Epithelial cell of esophagus (primary cell): ENCODE measurements around the gene CAP1.

Experiments
- DNase-seq: peaks from one replicate; pipeline ENCODE4 v3.0.0; 2010; ENCODE audit warnings: low read depth
- H3K4me3 ChIP-seq: 2 replicates; pipeline ENCODE4 v1.5.1; 2011; ENCODE audit warnings: mild to moderate bottlenecking, low read length, control low read depth
- TF ChIP-seq, protein P1 (sequence below): IDR thresholded peaks from 2 replicates; pipeline ENCODE4 v1.5.1; 2011; ENCODE audit warnings: low read depth, mild to moderate bottlenecking, low read length, control low read depth, inconsistent platforms; ENCODE audit not compliant: insufficient read depth; ENCODE audit errors: missing control alignments

Gene CAP1

DNA sequence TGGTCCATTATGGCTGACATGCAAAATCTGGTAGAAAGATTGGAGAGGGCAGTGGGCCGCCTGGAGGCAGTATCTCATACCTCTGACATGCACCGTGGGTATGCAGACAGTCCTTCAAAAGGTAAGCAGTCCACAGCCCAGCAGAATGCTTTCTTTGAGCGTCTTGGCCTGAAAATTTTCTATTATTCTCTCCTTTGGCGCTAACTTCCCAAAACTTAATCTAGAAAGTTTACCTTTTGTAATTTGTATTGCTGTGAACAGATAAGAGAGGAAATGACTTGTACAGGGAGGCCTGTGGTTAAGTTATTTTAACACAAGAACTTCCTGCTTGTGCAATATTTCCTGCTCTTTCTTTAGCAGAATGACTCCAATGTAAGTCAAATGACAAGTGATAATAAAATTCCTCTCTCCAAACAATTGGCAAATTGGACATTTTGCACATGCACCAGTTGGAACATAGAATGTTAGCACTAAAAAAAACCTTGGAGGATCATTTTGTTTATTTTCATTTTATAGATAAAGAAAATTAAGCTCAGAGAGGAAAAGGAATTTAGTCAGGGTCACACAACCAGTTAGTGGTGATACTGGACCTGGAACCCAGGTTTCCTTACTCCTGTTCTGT is 18.9 kb downstream of the CAP1 start:
- no peak overlapping the region for H3K4me3 ChIP-seq
- peak; percentile 70 for DNase-seq
- TF ChIP-seq, protein P1, sequence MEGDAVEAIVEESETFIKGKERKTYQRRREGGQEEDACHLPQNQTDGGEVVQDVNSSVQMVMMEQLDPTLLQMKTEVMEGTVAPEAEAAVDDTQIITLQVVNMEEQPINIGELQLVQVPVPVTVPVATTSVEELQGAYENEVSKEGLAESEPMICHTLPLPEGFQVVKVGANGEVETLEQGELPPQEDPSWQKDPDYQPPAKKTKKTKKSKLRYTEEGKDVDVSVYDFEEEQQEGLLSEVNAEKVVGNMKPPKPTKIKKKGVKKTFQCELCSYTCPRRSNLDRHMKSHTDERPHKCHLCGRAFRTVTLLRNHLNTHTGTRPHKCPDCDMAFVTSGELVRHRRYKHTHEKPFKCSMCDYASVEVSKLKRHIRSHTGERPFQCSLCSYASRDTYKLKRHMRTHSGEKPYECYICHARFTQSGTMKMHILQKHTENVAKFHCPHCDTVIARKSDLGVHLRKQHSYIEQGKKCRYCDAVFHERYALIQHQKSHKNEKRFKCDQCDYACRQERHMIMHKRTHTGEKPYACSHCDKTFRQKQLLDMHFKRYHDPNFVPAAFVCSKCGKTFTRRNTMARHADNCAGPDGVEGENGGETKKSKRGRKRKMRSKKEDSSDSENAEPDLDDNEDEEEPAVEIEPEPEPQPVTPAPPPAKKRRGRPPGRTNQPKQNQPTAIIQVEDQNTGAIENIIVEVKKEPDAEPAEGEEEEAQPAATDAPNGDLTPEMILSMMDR, result no peak

DNA sequence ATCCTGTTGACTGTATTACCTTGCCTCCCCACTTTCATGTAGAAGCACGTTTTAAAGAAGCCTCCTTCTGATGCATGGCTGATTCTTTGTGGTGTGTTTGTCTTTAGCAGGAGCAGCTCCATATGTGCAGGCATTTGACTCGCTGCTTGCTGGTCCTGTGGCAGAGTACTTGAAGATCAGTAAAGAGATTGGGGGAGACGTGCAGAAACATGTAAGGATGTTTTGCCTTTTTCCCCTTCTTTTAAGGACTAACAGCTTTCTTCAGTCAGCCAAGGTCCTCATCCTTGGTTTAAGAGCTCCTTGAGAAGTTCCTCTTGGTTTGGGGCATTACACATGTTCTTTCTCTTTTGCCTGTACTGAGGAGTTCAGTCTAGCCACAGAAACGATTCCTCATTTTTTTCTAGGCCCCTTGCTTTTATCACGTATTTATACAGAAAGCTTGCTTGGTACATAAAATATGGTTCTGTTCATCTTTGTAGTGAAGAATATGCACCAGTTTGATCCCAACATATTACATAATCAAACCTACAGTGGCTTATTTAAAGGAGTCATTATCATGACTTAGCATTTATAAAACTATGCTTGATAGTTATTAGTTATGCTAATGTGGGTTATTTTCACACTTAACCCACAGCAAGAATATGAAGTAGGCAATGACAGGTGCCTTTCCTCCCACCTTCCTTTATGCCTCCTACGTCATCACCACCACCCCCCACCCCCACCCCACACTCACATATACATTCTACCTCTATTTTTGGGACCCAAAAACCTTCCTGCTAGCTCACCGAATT is 19.6 kb downstream of the CAP1 start:
- no peak overlapping the region for H3K4me3 ChIP-seq
- no peak for DNase-seq
- TF ChIP-seq, protein P1, result no peak

DNA sequence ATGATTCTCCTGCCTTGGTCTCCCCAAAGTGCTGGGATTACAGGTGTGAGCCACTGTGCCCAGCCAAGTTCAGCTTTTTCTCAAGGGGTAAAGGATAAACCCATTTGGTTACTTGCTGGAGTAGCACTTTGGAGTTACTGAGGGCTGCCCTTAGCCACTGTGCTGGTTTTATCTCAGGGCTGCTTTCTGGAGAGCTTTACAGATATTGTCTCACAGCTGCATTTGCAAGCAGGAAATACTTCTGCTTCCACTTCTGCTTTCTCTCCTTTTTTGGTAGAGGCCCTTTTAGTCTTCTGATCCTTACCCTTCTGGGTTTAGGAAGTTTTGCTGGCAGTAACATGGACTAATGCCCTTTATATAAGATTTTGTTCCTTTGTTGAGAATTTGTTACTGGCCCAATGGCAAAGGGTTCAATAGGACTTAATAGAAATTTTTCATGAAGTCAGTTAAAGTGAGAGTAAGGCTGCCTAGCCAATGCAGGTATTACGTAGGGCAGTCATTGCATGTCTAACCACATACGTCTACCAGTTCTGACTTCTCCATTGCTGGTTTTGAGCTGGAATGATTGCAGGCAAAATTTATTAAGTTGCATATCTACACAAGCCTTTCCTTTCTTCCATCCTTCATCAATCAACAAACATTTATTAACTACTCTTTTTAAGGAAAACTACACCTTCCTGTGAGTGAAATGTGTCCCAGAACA is 24.4 kb downstream of the CAP1 start:
- no peak for DNase-seq
- H3K4me3 ChIP-seq, result no peak overlapping the region
- TF ChIP-seq, protein P1, result no peak

- H3K4me3 ChIP-seq, result no peak overlapping the region
- peak; percentile 64 for DNase-seq
These were observed 26.5 kb downstream of the CAP1 start for GRCh38 chr1:40067023-40067422.

GRCh38 chr1:40067851-40068250 is 27.3 kb downstream of the CAP1 start:
- no peak overlapping the region for H3K4me3 ChIP-seq
- DNase-seq, result no peak
- TF ChIP-seq, protein P1, result no peak

More at GRCh38 chr1:40067023-40067422, 26.5 kb downstream of the CAP1 start:
- TF ChIP-seq, protein P1, result no peak

- no peak overlapping the region for H3K4me3 ChIP-seq
- TF ChIP-seq, protein P1, result no peak
- DNase-seq, result no peak
These were observed 31.6 kb downstream of the CAP1 start for GRCh38 chr1:40072142-40072541.

GRCh38 chr1:40073062-40073461 is 32.5 kb downstream of the CAP1 start:
- DNase-seq, result no peak
- TF ChIP-seq, protein P1, result no peak
- H3K4me3 ChIP-seq, result no peak overlapping the region
